H1 (cell line): Measurements from ENCODE around the gene OLFM1. TPM values are rescaled to one million over a fixed set of nuclear protein-coding genes. Genes with fewer than 3 reads are reported as not detected.

Experiments used
- CTCF ChIA-PET: fragments of 300-600 bp; sonication (Branson Sonifier 250); formaldehyde crosslinking; loops from one replicate; lab custom pipeline; 2021; ENCODE audit not compliant: partially characterized antibody; lab: Charles Lee
- POLR2A ChIA-PET: fragments of 300-600 bp; sonication (Branson Sonifier 250); formaldehyde crosslinking; loops from one replicate; lab custom pipeline; 2021; ENCODE audit warnings: inconsistent platforms; ENCODE audit not compliant: partially characterized antibody; lab: Charles Lee
- DNase-seq, 2 experiments: peaks; one replicate each; pipeline versions ENCODE4 v3.0.0 to v3.0.0-alpha.2; 2010 to 2022; ENCODE audit warnings: low spot score in 2 of 2, low read depth in 1 of 2, mixed read lengths in 1 of 2
- FAIRE-seq: peaks from 2 replicates; lab custom pipeline; 2011; peaks lifted over from hg19 to GRCh38; lab: Jason Lieb, UNC
- H2AFZ ChIP-seq: 2 replicates; pipeline ENCODE4 v1.8.1; 2012; ENCODE audit warnings: low read length, inconsistent platforms
- H2AK5ac ChIP-seq: 2 replicates; pipeline ENCODE4 v1.6.1; 2013; ENCODE audit warnings: low read depth, low read length
- H2BK120ac ChIP-seq: replicated peaks from 2 replicates; pipeline ENCODE3; 2013; ENCODE audit warnings: low read depth, low read length, inconsistent platforms
- H2BK12ac ChIP-seq: 2 replicates; pipeline ENCODE4 v1.6.1; 2013; ENCODE audit warnings: low read depth, low read length
- H2BK15ac ChIP-seq: 2 replicates; pipeline ENCODE4 v1.6.1; 2013; ENCODE audit warnings: low read length
- H2BK20ac ChIP-seq: 2 replicates; pipeline ENCODE4 v1.6.1; 2013; ENCODE audit warnings: low read length
- H2BK5ac ChIP-seq: 2 replicates; pipeline ENCODE4 v1.6.1; 2013; ENCODE audit warnings: low read depth, low read length
- H3K14ac ChIP-seq: 2 replicates; pipeline ENCODE4 v1.6.1; 2013; ENCODE audit warnings: inconsistent platforms; ENCODE audit not compliant: insufficient read length
- H3K18ac ChIP-seq: 2 replicates; pipeline ENCODE4 v1.6.1; 2013; ENCODE audit warnings: low read length; ENCODE audit errors: extremely low read depth
- H3K23ac ChIP-seq: 2 replicates; pipeline ENCODE4 v1.6.1; 2013; ENCODE audit warnings: inconsistent platforms; ENCODE audit not compliant: insufficient read length
- H3K23me2 ChIP-seq: 2 replicates; pipeline ENCODE4 v1.6.1; 2013; ENCODE audit warnings: low read depth, low read length
- H3K27ac ChIP-seq: 2 replicates; pipeline ENCODE4 v1.6.1; 2011; ENCODE audit warnings: low read depth, low read length, inconsistent platforms
- H3K27me3 ChIP-seq, 4 experiments: replicated peaks in 1 of 4; 1 replicate in 1 of 4; 2 replicates in 3 of 4; pipeline versions ENCODE4 v1.6.1 to v1.8.1; 2011 to 2013; ENCODE audit warnings: low read length in 3 of 4, mild to moderate bottlenecking in 3 of 4, inconsistent platforms in 2 of 4, mixed read lengths in 2 of 4, moderate library complexity in 1 of 4; ENCODE audit not compliant: control insufficient read depth in 3 of 4, insufficient read depth in 3 of 4; ENCODE audit errors: extremely low read depth in 1 of 4
- H3K36me3 ChIP-seq, 4 experiments: 2 replicates each; pipeline versions ENCODE4 v1.6.1 to v1.8.1; 2011 to 2013; ENCODE audit warnings: mild to moderate bottlenecking in 4 of 4, low read length in 3 of 4, moderate library complexity in 2 of 4, control low read depth in 1 of 4, inconsistent platforms in 1 of 4; ENCODE audit not compliant: insufficient read depth in 4 of 4, control insufficient read depth in 2 of 4
- H3K4ac ChIP-seq: replicated peaks from 2 replicates; pipeline ENCODE3; 2013; ENCODE audit warnings: low read length, low read depth, mixed read lengths, inconsistent platforms; ENCODE audit not compliant: insufficient read length
- H3K4me1 ChIP-seq, 4 experiments: replicated peaks in 1 of 4; 1 replicate in 1 of 4; 2 replicates in 3 of 4; pipeline versions ENCODE4 v1.6.1 to v1.8.1; 2011 to 2013; ENCODE audit warnings: low read length in 3 of 4, inconsistent platforms in 2 of 4, mixed read lengths in 1 of 4; ENCODE audit not compliant: insufficient read depth in 4 of 4, control insufficient read depth in 3 of 4
- H3K4me2 ChIP-seq, 2 experiments: 2 replicates each; pipeline versions ENCODE4 v1.6.1 to v1.8.1; 2011 to 2013; ENCODE audit warnings: low read depth in 2 of 2, low read length in 2 of 2, control low read depth in 1 of 2, inconsistent platforms in 1 of 2, mild to moderate bottlenecking in 1 of 2; ENCODE audit not compliant: insufficient read depth in 1 of 2
- H3K4me3 ChIP-seq, 4 experiments: fragments of 200-600, 300-600 bp in 1 of 4; sonication (generic), shearing (Covaris generic), sonication (Bioruptor Twin) in 1 of 4; 2 replicates each; pipeline versions ENCODE4 v1.5.1 to v1.8.1; 2011 to 2016; ENCODE audit warnings: low read length in 4 of 4, low read depth in 3 of 4, control low read depth in 2 of 4, inconsistent platforms in 2 of 4, mild to moderate bottlenecking in 2 of 4, mixed read lengths in 1 of 4, moderate library complexity in 1 of 4; ENCODE audit not compliant: insufficient read depth in 2 of 4; ENCODE audit errors: extremely low read depth in 1 of 4
- H3K56ac ChIP-seq: replicated peaks from 2 replicates; pipeline ENCODE3; 2013; ENCODE audit warnings: low read depth, mild to moderate bottlenecking, mixed read lengths, low read length, inconsistent platforms; ENCODE audit not compliant: insufficient read length
- H3K79me1 ChIP-seq: 2 replicates; pipeline ENCODE4 v1.6.1; 2013; ENCODE audit warnings: low read depth, low read length, control low read depth
- H3K79me2 ChIP-seq, 2 experiments: 2 replicates each; pipeline versions ENCODE4 v1.6.1 to v1.8.1; 2012 to 2013; ENCODE audit warnings: low read length in 2 of 2, mild to moderate bottlenecking in 2 of 2, inconsistent platforms in 1 of 2; ENCODE audit not compliant: insufficient read depth in 2 of 2, control insufficient read depth in 1 of 2
- H3K9ac ChIP-seq, 4 experiments: replicated peaks in 1 of 4; 1 replicate in 1 of 4; 2 replicates in 3 of 4; pipeline versions ENCODE4 v1.6.1 to v1.8.1; 2011 to 2013; ENCODE audit warnings: low read depth in 3 of 4, low read length in 3 of 4, control low read depth in 2 of 4, mild to moderate bottlenecking in 2 of 4, moderate library complexity in 2 of 4, inconsistent platforms in 1 of 4; ENCODE audit errors: extremely low read depth in 1 of 4
- H3K9me3 ChIP-seq, 2 experiments: 2 replicates each; pipeline versions ENCODE4 v1.6.1 to v1.8.1; 2012 to 2013; ENCODE audit warnings: mild to moderate bottlenecking in 2 of 2, moderate library complexity in 2 of 2, control low read depth in 1 of 2, inconsistent platforms in 1 of 2, low read depth in 1 of 2, low read length in 1 of 2, mixed read lengths in 1 of 2; ENCODE audit not compliant: insufficient read depth in 2 of 2
- H4K20me1 ChIP-seq, 2 experiments: replicated peaks in 1 of 2; 2 replicates each; pipeline versions ENCODE3 to v1.8.1; 2011 to 2013; ENCODE audit warnings: inconsistent platforms in 2 of 2, low read length in 2 of 2, mild to moderate bottlenecking in 1 of 2; ENCODE audit not compliant: insufficient read depth in 2 of 2, control insufficient read depth in 1 of 2
- H4K5ac ChIP-seq: 2 replicates; pipeline ENCODE4 v1.6.1; 2013; ENCODE audit warnings: low read length, low read depth, mixed read lengths, inconsistent platforms; ENCODE audit not compliant: insufficient read length
- H4K8ac ChIP-seq: 2 replicates; pipeline ENCODE4 v1.8.0; 2013; ENCODE audit warnings: mild to moderate bottlenecking, moderate library complexity, low read length, inconsistent platforms; ENCODE audit not compliant: insufficient read depth; ENCODE audit errors: extremely low read depth
- H4K91ac ChIP-seq: replicated peaks from 2 replicates; pipeline ENCODE3; 2013; ENCODE audit warnings: low read length, mixed read lengths, inconsistent platforms; ENCODE audit not compliant: insufficient read length
- CHD1 ChIP-seq: IDR thresholded peaks from 2 replicates; pipeline ENCODE4 v1.6.1; 2012; ENCODE audit warnings: low read depth, low read length, improper control_type of control experiment
- CREB1 ChIP-seq: IDR thresholded peaks from 2 replicates; pipeline ENCODE4 v1.6.1; 2012; ENCODE audit warnings: inconsistent platforms
- FOSL1 ChIP-seq: IDR thresholded peaks from 2 replicates; pipeline ENCODE4 v1.6.1; 2011; ENCODE audit warnings: mild to moderate bottlenecking, low read depth, low read length, moderate library complexity; ENCODE audit not compliant: insufficient read depth
- KDM1A ChIP-seq: fragments of 200-600, 300-600 bp; sonication (generic); IDR thresholded peaks from 2 replicates; pipeline ENCODE4 v1.7.1; 2016; ENCODE audit warnings: mild to moderate bottlenecking, low read length, borderline replicate concordance
- MAFK ChIP-seq: IDR thresholded peaks from 2 replicates; pipeline ENCODE4 v1.6.1; 2012; ENCODE audit warnings: low read depth, mild to moderate bottlenecking, improper control_type of control experiment, low read length
- RBBP5 ChIP-seq: IDR thresholded peaks from 2 replicates; pipeline ENCODE4 v1.7.1; 2012; ENCODE audit warnings: low read depth, mild to moderate bottlenecking, inconsistent platforms, low read length, moderate library complexity, borderline replicate concordance
- SAP30 ChIP-seq: fragments of 300-600 bp; sonication (generic); IDR thresholded peaks from 2 replicates; pipeline ENCODE4 v1.7.1; 2012; ENCODE audit warnings: low read length, moderate library complexity, mild to moderate bottlenecking, inconsistent platforms; ENCODE audit not compliant: insufficient read depth, insufficient replicate concordance
- SIN3A ChIP-seq, 2 experiments: IDR thresholded peaks in 1 of 2; conservative IDR thresholded peaks in 1 of 2; 2 replicates each; pipeline ENCODE4 v1.6.1; 2011 to 2012; ENCODE audit warnings: low read length in 2 of 2, improper control_type of control experiment in 1 of 2, low read depth in 1 of 2, mild to moderate bottlenecking in 1 of 2
- SIX5 ChIP-seq: IDR thresholded peaks from 2 replicates; pipeline ENCODE4 v1.6.1; 2011; ENCODE audit warnings: mild to moderate bottlenecking, low read depth, low read length
- SP4 ChIP-seq: IDR thresholded peaks from 2 replicates; pipeline ENCODE4 v1.6.1; 2012; ENCODE audit warnings: low read length, inconsistent platforms
- WGBS, 2 experiments: shearing (Covaris generic) in 1 of 2; methylation state at CpG; one replicate each; pipeline versions ENCODE4 v1.1.6 to v1.1.7; 2013 to 2015; ENCODE audit warnings: low lambda C conversion rate in 2 of 2, mixed read lengths in 2 of 2, inconsistent platforms in 1 of 2, low coverage in 1 of 2, missing lambda C conversion rate in 1 of 2; ENCODE audit not compliant: insufficient replicate concordance in 2 of 2, insufficient coverage in 1 of 2, insufficient read length in 1 of 2; ENCODE audit errors: extremely low coverage in 1 of 2, missing lambda C conversion rate in 1 of 2; 5-methylcytosine and 5-hydroxymethylcytosine counted together
- polyA plus RNA-seq, 7 experiments: library from polyadenylated mRNA; depleted of rRNA in 3 of 7; stranded (reverse) in 5 of 7; unstranded in 2 of 7; fragments of >200 nt in 5 of 7; fragments of 200-250 nt in 2 of 7; gene quantifications; 1 replicate in 5 of 7; 2 replicates in 1 of 7; 4 replicates in 1 of 7; pipeline versions ENCODE4 v1.2.1 to v1.2.3, GENCODE V29; 2011 to 2013; ENCODE audit warnings: missing spikeins in 2 of 7, mixed read lengths in 2 of 7
- total RNA-seq: library from RNA; stranded (reverse); fragmentation: NEBNext Ultra II Directional; extraction: Animal tissue kit (Norgen Biotek cat#: 25700); gene quantifications from 2 replicates; pipeline ENCODE4 v1.2.1, GENCODE V29; 2021

Gene OLFM1
- total and polyA plus RNA-seq, 2 of the 8 experiments (the other 6 are each of a cell fraction or from before 2014, with no cell fraction given) = 53.0 to 53.4 TPM

GRCh38 chr9:135039266-135039870, 48.1 kb upstream of the OLFM1 start:
- DNase-seq (no peak), FAIRE-seq (no peak)
- Histone ChIP-seq H3K27ac (no peak overlapping the region), H3K4ac (no peak overlapping the region), H2BK12ac (no peak overlapping the region), H3K4me2 (no peak overlapping the region), H3K79me2 (no peaks in the 10 kb centered on the region), H3K9me3 (no peaks in the 10 kb centered on the region), H3K27me3 (no peaks in the 10 kb centered on the region), H3K4me1 (peaks cover 0 to 3% (median 0%) of the 10 kb centered on the region in 4 experiments; a peak in 1 of 7 replicates), H4K5ac (no peak overlapping the region), H4K91ac (no peak overlapping the region), H4K20me1 (no peaks in the 10 kb centered on the region), H2BK20ac (no peak overlapping the region), H2AK5ac (no peak overlapping the region), H3K36me3 (no peaks in the 10 kb centered on the region), H3K56ac (no peak overlapping the region), H2BK15ac (no peak overlapping the region), H4K8ac (no peak overlapping the region), H2AFZ (no peak overlapping the region), H3K79me1 (no peaks in the 10 kb centered on the region), H3K4me3 (no peak overlapping the region), H3K9ac (no peak overlapping the region), H3K23me2 (no peaks in the 10 kb centered on the region), H2BK120ac (no peak overlapping the region), H3K18ac (no peak overlapping the region), H3K14ac (no peak overlapping the region), H2BK5ac (no peak overlapping the region), H3K23ac (no peak overlapping the region)
- ChIA-PET CTCF (interaction anchor here (1.0 to 1.6 kb wide), 2 partner anchors 44 to 373 kb away, joined by 3 to 4 read pairs; no protein-coding TSS in a partner anchor), POLR2A (no interaction called here)
- whole genome bisulfite sequencing, 2 experiments = 91% methylated on average over 12 of the region's 14 CpGs; no CpG with 5 or more reads in 1 of the 2 experiments
- TF ChIP-seq CREB1 (no peak), FOSL1 (no peak), SIX5 (no peak), SIN3A (conservative IDR thresholded peaks at IDR 0.05 in 1 of 2, IDR thresholded peaks at IDR 0.05 in 1 of 2; ENCODE audit: low read depth in 1 of 2, low read length in 2 of 2) (no peak), SAP30 (no peak), CHD1 (no peak), MAFK (no peak), KDM1A (no peak), RBBP5 (no peak), SP4 (no peak)
